ENCODE data around the gene NDFIP1.
"Not testable (repeated sequence)": the region's sequence is repeated elsewhere in the genome, so short reads cannot be mapped to it uniquely, and the experiment has no call there.

GRCh38 chr5:142188691-142189090, 80.1 kb downstream of the NDFIP1 start:
- TF ChIP-seq, protein P1, sequence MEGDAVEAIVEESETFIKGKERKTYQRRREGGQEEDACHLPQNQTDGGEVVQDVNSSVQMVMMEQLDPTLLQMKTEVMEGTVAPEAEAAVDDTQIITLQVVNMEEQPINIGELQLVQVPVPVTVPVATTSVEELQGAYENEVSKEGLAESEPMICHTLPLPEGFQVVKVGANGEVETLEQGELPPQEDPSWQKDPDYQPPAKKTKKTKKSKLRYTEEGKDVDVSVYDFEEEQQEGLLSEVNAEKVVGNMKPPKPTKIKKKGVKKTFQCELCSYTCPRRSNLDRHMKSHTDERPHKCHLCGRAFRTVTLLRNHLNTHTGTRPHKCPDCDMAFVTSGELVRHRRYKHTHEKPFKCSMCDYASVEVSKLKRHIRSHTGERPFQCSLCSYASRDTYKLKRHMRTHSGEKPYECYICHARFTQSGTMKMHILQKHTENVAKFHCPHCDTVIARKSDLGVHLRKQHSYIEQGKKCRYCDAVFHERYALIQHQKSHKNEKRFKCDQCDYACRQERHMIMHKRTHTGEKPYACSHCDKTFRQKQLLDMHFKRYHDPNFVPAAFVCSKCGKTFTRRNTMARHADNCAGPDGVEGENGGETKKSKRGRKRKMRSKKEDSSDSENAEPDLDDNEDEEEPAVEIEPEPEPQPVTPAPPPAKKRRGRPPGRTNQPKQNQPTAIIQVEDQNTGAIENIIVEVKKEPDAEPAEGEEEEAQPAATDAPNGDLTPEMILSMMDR (IDR thresholded peaks at IDR 0.05) = not testable (repeated sequence)
- not testable (repeated sequence) for TF ChIP-seq POLR2A (IDR thresholded peaks at IDR 0.05)

Data from Peyer's patch (tissue), 4 donors.